Activated naive CD4-positive, alpha-beta T cell treated with anti-CD3 and anti-CD28 coated beads for 36 hours (primary cell): ENCODE data around the gene SREBF2. TPM values are rescaled to one million over a fixed set of nuclear protein-coding genes. Genes with fewer than 3 reads are reported as not detected.

Experiments
- CTCF ChIA-PET: fragments of 350-600 bp; sonication (Branson Sonifier 250); formaldehyde crosslinking; loops from one replicate; lab custom pipeline; 2021; ENCODE audit warnings: antibody characterized with exemption; lab: Charles Lee
- DNase-seq: peaks from one replicate; pipeline ENCODE4 v3.0.0-alpha.2; 2020
- H3K27ac Mint-ChIP-seq: one replicate; pipeline ENCODE4 v1.8.0; 2021; ENCODE audit warnings: mild to moderate bottlenecking, mixed read lengths
- H3K27me3 Mint-ChIP-seq: one replicate; pipeline ENCODE4 v1.8.0; 2021; ENCODE audit warnings: low read depth, mixed read lengths
- H3K36me3 Mint-ChIP-seq: one replicate; pipeline ENCODE4 v1.8.0; 2021; ENCODE audit warnings: low read depth, mixed read lengths
- H3K4me1 Mint-ChIP-seq: one replicate; pipeline ENCODE4 v1.8.0; 2021; ENCODE audit warnings: low read depth, mixed read lengths
- H3K4me3 Mint-ChIP-seq: one replicate; pipeline ENCODE4 v1.8.0; 2021; ENCODE audit warnings: mild to moderate bottlenecking, moderate library complexity, mixed read lengths
- H3K9me3 Mint-ChIP-seq: one replicate; pipeline ENCODE4 v1.8.0; 2021; ENCODE audit warnings: mixed read lengths
- intact Hi-C: fragments of 100-400 bp; cut with micrococcal nuclease; formaldehyde crosslinking; loops from one replicate; pipeline ENCODE4 v1.15.1; 2023
- total RNA-seq, 2 experiments: library from RNA; stranded (reverse); gene quantifications; one replicate each; pipeline ENCODE4 v1.2.3, GENCODE V29; 2021

Gene SREBF2
- 100 to 1,000 TPM; 143 to 147 TPM for total RNA-seq

DNA sequence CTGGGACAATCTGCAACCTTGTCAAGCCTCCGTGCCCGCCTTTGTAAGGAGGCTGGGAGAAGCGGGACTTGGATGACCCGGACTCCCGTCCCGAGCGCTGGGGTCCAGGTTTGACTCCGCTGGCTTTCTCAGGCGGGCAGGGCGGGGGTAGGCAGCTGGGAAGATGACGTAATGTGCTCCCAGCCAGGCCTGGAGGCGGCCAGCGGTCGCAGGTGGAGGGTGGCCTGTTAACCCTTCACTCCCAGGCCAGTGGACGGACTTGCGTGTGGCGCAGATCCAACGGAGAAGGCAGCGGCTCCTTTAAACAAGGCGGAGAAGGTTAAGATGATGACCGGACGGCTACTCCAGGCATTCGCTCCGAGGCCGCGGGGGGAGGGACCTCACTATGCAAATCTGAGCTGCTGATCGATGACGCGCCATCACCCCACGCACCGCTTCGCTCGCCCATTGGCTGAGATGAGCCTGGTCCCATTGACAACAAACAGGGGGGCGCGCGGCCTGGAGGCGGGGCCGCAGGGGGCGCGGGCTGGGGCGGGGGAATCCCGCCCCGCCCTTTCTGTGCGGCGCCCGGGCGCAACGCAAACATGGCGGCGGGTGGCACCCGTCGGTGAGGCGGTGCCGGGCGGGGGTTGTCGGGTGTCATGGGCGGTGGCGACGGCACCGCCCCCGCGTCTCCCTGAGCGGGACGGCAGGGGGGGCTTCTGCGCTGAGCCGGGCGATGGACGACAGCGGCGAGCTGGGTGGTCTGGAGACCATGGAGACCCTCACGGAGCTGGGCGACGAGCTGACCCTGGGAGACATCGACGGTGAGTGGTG lies at the start of gene SREBF2:
Gene SREBF2, plus strand, starts transcription at position 553 of the 816 bp plus-strand sequence. Its CDS starts 166 bp downstream, at position 719.
- peak within 1 kb of the TSS; percentile 100 for H3K27ac Mint-ChIP-seq
- no peaks in the 10 kb centered on the region for H3K27me3 Mint-ChIP-seq
- intact Hi-C loops = loop anchor here (1.0 to 2.0 kb wide), 7 partner anchors 11 to 258 kb away; partner anchors contain the start of gene NDUFA6
- peaks cover 8% of the 10 kb centered on the region for H3K9me3 Mint-ChIP-seq
- peaks cover 54% of the 10 kb centered on the region for H3K36me3 Mint-ChIP-seq
- H3K4me1 Mint-ChIP-seq = peaks cover 42% of the 10 kb centered on the region
- H3K4me3 Mint-ChIP-seq = peak within 1 kb of the TSS; percentile 98
- CTCF ChIA-PET = interaction anchor here (0.9 to 1.9 kb wide), 3 partner anchors 25 to 136 kb away, joined by 3 to 7 read pairs (median 6); no protein-coding TSS in a partner anchor
- peak; percentile 100 for DNase-seq

DNA sequence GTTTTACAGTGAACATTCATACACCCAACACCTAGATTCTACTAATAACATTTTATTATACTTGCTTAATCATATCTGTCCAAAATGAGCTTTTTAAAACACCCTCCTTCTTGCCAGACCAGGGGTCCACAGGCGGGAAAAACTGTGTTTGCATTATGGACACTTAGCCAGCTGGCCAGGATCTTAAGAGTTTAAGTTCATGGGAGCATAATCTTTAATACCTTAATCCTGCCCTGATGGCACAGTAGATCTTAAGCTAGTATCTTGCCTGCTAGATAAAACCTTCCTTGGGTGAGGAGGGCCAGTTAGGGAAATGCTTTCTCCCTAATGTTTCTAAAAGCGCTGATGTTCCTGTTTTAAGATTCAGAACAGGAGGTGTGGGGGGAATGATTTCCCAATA lies 45.6 kb upstream of the SREBF2 start:
- H3K36me3 Mint-ChIP-seq = peaks cover 4% of the 10 kb centered on the region
- no peak overlapping the region for H3K4me3 Mint-ChIP-seq
- H3K27ac Mint-ChIP-seq = no peak overlapping the region
- H3K4me1 Mint-ChIP-seq = peaks cover 21% of the 10 kb centered on the region
- H3K9me3 Mint-ChIP-seq = no peaks in the 10 kb centered on the region
- intact Hi-C loops = loop anchor here (10.0 kb wide), 1 partner anchor 343 kb away; the partner anchor contains the start of gene TOB2
- no peaks in the 10 kb centered on the region for H3K27me3 Mint-ChIP-seq
- no peak for DNase-seq
- CTCF ChIA-PET = interaction anchor here (0.6 to 1.6 kb wide), 2 partner anchors 12 to 90 kb away, joined by 3 to 4 read pairs; no protein-coding TSS in a partner anchor

DNA sequence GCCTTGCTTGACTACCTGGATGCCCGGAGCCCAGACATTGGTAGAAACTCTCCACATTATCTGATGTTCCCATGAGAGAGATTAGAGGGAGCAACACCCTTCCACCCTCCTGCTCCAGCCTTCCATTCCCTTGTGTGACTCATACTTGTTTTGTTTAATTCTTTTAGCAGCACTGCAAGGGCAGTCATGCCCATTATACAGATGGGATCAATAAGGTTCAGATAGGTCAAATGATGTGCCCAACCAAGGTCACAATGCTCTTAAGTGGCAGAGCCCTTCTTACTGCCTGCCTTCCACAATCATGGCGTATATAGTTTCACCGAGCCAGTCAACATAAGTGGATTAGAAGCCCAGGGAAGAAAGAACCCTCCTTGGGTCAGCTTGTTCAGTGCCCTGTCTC lies 39.0 kb upstream of the SREBF2 start:
- H3K4me3 Mint-ChIP-seq = no peak overlapping the region
- CTCF ChIA-PET = no interaction called here
- DNase-seq = no peak
- intact Hi-C loops = no loop called here
- H3K27ac Mint-ChIP-seq = no peak overlapping the region
- H3K4me1 Mint-ChIP-seq = peaks cover under 1% of the 10 kb centered on the region
- no peaks in the 10 kb centered on the region for H3K9me3 Mint-ChIP-seq
- peaks cover 7% of the 10 kb centered on the region for H3K36me3 Mint-ChIP-seq
- H3K27me3 Mint-ChIP-seq = no peaks in the 10 kb centered on the region

DNA sequence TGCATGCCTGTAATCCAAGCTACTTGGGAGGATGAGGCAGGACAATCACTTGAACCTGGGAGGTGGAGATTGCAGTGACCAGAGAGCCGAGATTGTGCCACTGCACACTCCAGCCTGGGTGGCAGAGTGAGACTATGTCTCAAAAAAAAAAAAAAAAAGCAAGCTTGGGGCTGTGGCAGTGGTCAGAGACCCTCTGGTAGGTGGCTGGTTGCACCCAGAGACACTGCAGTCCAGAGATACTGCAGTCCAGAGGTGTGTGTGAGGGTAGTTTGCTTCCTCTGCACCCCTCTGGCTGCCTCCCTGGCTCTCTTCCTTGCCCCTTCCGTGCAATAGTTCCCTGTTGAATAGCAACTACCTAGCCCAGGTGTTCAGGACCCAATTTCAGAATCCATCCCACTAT lies 34.2 kb upstream of the SREBF2 start:
- peak overlapping the region; percentile 95 for H3K27ac Mint-ChIP-seq
- peaks cover 3% of the 10 kb centered on the region for H3K36me3 Mint-ChIP-seq
- no peak for DNase-seq
- peaks cover 24% of the 10 kb centered on the region for H3K4me1 Mint-ChIP-seq
- H3K27me3 Mint-ChIP-seq = no peaks in the 10 kb centered on the region
- CTCF ChIA-PET = interaction anchor here (0.6 to 4.6 kb wide), 10 partner anchors 11 to 167 kb away, joined by 3 to 38 read pairs (median 4); partner anchors contain the start of genes CENPM and MEI1
- no peaks in the 10 kb centered on the region for H3K9me3 Mint-ChIP-seq
- peak overlapping the region; percentile 84 for H3K4me3 Mint-ChIP-seq
- intact Hi-C loops = no loop called here

DNA sequence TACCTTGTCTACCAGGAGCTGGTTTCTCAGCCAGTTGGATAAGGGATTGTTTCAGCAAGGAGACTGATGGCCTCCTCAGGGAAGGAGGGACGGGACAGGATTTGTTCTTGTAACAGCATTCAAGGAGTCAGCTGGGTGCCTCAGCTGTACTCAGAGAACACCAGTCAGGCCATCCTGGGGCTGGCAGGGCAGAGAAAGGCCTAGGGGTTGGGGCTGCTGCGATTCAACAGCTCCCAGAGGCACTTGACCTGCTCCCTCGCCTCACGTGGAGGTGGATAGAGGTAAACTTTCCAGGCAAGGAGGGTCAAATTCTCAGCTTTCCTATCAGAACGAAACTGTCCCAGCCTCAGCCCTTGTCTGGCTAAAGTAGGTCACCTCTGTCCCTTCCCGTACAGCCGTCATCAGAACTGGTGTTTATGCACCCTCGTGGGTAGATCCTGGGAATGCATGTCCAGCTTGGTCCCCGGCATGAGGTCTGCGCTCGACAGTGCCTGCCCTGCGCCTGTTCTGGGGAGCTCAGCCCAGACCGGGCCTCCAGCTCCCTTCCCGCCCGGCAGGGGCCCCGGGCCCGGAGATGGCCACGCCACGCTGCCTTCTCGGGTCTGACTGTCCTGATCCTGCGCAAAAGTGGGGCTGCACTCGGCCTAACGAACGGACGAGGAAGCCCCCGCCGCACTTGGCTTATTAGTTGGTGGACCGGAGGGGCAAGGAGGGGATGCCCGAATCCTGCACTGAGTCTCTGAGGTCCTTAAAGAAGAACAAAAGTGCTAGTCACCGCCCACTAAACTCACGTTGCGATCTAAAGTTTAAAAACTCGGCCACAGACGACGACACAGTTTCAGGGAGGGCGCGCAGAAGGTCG lies 33.2 kb upstream of the SREBF2 start:
- Mint-ChIP-seq H3K4me1 (peaks cover 33% of the 10 kb centered on the region), H3K36me3 (peaks cover 3% of the 10 kb centered on the region), H3K4me3 (peak overlapping the region; percentile 84), H3K9me3 (no peaks in the 10 kb centered on the region), H3K27ac (peak overlapping the region; percentile 95), H3K27me3 (no peaks in the 10 kb centered on the region)
- peak; percentile 32 for DNase-seq
- intact Hi-C loops = loop anchor here (2.0 to 5.0 kb wide), 3 partner anchors 19 to 102 kb away; partner anchors contain the start of gene MEI1
- CTCF ChIA-PET = interaction anchor here (0.6 to 4.6 kb wide), 9 partner anchors 19 to 317 kb away, joined by 3 to 38 read pairs (median 5); partner anchors contain the start of genes CENPM and MEI1

DNA sequence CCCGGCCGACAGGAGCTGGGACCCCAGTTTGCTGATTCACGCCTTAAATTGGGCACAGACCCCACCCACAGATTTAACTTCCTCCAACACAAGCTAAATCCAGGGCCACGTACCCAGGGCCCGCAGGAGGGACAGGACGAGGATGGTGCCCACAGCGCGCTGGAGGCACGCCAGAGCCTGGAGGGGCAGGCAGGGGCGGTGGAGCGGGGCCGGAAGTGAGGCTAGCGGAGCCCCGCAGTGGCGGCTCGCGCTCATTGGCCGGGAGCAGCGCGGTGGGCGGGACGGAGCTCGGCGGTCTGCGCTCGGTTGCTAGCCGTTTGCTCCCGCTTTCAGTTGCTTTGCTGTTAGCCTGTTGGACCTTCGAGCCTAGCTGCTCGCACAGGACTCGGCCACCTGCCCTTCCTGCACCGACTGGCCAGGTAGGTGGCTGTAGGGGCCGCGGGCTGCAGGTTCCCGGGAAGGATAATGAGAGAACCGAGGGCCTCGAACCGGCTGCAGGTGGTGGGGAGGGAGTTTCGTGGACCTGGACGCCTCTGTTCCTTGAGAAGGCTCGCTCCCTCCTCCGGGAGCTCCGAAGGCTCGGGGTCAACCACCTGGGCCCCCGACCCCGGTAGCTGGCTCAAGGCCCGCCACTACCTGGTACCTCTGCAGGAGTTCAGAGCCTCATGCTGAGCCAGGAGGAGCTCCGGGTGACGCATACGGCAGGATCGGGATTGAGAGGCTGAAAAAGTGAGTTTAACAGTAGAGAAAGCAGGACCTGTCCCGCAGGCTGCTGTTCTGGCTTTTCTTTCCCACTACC lies 32.4 kb upstream of the SREBF2 start, which contains the start of gene CCDC134:
Gene CCDC134, plus strand, starts transcription at position 332 of the 799 bp plus-strand sequence. CDS start 8,212 bp downstream, outside the sequence.
- H3K36me3 Mint-ChIP-seq = peaks cover 3% of the 10 kb centered on the region
- H3K4me1 Mint-ChIP-seq = peaks cover 38% of the 10 kb centered on the region
- H3K27ac Mint-ChIP-seq = peak within 1 kb of the TSS; percentile 95
- CTCF ChIA-PET = interaction anchor here (0.6 to 4.6 kb wide), 11 partner anchors 20 to 316 kb away, joined by 3 to 38 read pairs (median 3); partner anchors contain the start of genes CENPM and MEI1
- no peaks in the 10 kb centered on the region for H3K27me3 Mint-ChIP-seq
- H3K9me3 Mint-ChIP-seq = no peaks in the 10 kb centered on the region
- peak within 1 kb of the TSS; percentile 84 for H3K4me3 Mint-ChIP-seq
- intact Hi-C loops = loop anchor here (1.0 to 5.0 kb wide), 4 partner anchors 20 to 103 kb away; partner anchors contain the start of gene MEI1
- DNase-seq = peak; percentile 93

DNA sequence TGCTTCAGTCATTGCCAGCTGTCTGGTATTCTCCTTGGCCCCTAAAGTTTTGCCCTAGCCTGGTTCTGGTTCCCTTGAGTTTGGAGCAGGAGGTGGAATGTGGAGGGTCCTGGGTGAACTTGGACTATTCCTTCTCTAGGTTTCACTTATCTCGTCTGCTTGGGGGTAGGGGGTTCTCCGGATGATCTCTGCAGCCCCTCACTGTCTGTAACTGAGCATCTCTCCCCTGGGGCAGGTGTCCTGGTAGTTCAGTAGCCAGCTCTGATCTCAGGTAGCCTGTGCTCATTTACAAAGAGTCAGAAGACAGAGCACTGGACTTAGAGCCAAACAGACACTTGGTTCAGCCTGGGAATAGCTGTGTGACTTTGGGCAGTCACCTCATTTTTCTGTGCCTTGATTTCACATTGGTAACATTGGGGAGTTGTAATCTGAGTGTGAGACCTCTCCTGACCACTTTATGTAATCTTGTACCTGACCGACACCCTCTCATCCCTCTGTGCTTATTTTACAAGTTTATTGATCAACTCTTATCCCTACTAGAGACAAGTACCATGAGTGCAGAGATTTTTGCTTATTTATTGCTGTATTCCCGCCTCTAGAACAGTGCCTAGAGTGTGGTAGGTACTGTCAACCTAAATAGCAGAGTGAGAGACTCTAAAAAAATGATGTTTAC lies 31.6 kb upstream of the SREBF2 start:
- no peaks in the 10 kb centered on the region for H3K27me3 Mint-ChIP-seq
- intact Hi-C loops = loop anchor here (1.0 to 5.0 kb wide), 4 partner anchors 20 to 104 kb away; partner anchors contain the start of gene MEI1
- H3K4me1 Mint-ChIP-seq = peaks cover 38% of the 10 kb centered on the region
- H3K9me3 Mint-ChIP-seq = no peaks in the 10 kb centered on the region
- peaks cover 3% of the 10 kb centered on the region for H3K36me3 Mint-ChIP-seq
- peak overlapping the region; percentile 84 for H3K4me3 Mint-ChIP-seq
- DNase-seq = no peak
- CTCF ChIA-PET = interaction anchor here (0.7 to 4.6 kb wide), 6 partner anchors 20 to 103 kb away, joined by 3 to 38 read pairs (median 22); partner anchors contain the start of gene MEI1
- H3K27ac Mint-ChIP-seq = peak overlapping the region; percentile 56

DNA sequence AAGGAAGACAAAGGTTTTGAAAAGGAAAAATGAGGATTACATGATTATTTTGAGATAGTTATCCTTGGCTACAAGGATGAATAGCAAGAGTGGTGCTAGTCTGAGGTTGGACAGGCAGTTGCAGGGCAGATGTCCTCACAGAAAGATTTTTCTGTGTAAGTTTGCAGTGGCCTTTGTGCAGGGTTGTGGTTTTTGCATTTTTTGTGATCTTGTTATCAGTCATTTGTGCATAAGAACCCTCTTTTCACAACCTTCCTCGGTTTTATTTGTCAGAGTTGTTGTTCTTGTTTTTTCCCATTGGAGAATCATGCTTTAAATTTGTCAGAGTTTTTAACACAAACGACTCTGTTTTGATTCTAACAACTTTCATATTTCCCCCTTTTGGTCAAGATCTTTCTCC lies 31.0 kb upstream of the SREBF2 start:
- Mint-ChIP-seq H3K4me3 (peak overlapping the region; percentile 84), H3K36me3 (peaks cover 3% of the 10 kb centered on the region), H3K4me1 (peaks cover 38% of the 10 kb centered on the region), H3K27me3 (no peaks in the 10 kb centered on the region), H3K27ac (no peak overlapping the region), H3K9me3 (no peaks in the 10 kb centered on the region)
- intact Hi-C loops = loop anchor here (1.0 to 5.0 kb wide), 4 partner anchors 21 to 105 kb away; partner anchors contain the start of gene MEI1
- CTCF ChIA-PET = interaction anchor here (0.7 to 4.6 kb wide), 4 partner anchors 21 to 104 kb away, joined by 3 to 38 read pairs (median 36); partner anchors contain the start of gene MEI1
- DNase-seq = no peak

DNA sequence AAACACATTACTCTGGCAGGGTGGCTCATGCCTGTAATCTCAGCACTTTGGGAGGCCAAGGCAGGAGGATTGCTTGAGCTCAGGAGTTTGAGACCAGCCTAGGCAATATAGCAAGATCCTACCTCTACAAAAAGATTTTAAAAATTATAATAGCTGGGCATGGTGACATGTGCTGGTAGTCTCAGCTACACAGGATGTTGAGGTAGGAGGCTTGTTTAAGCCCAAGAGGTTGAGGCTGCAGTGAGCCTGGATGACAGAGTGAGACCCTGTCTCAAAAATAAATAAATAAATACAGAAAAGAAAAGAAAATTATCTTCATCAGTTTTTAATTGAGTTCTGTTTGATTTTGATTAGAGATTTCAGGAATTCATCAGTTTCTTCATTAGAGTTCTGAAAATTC lies 27.3 kb upstream of the SREBF2 start:
- Mint-ChIP-seq H3K36me3 (peaks cover 14% of the 10 kb centered on the region), H3K4me1 (peaks cover 32% of the 10 kb centered on the region), H3K9me3 (no peaks in the 10 kb centered on the region), H3K27me3 (no peaks in the 10 kb centered on the region), H3K27ac (no peak overlapping the region), H3K4me3 (no peak overlapping the region)
- intact Hi-C loops = no loop called here
- CTCF ChIA-PET = interaction anchor here (0.6 to 1.1 kb wide), 2 partner anchors 135 to 228 kb away, joined by 3 to 4 read pairs; no protein-coding TSS in a partner anchor
- no peak for DNase-seq

DNA sequence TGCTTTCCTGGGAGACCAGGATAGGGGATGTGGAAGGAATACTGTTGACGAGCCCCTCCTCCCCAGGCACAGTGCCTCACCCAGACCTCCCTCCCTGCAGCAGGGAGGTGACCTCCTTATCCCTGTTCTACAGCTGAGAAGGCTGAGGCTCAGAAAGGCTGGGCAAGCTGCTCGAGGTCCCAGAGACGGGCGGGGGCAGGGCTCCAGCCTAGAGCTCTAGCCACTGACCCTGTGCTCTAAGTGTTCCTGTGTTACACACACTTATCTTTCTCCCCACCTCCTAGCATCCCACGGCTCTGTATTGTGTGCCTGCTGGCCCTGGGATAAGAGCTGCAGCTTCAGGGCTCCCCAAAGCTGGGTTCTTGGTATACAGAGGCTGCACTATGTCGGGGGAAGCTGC lies 24.5 kb upstream of the SREBF2 start:
- Mint-ChIP-seq H3K27ac (no peak overlapping the region), H3K9me3 (no peaks in the 10 kb centered on the region), H3K4me3 (no peak overlapping the region), H3K36me3 (peaks cover 15% of the 10 kb centered on the region), H3K27me3 (no peaks in the 10 kb centered on the region), H3K4me1 (peaks cover 14% of the 10 kb centered on the region)
- CTCF ChIA-PET = interaction anchor here (0.6 to 1.5 kb wide), 6 partner anchors 27 to 473 kb away, joined by 3 to 4 read pairs (median 3); no protein-coding TSS in a partner anchor
- no peak for DNase-seq
- intact Hi-C loops = no loop called here
